HEK293T (cell line): Measurements from ENCODE around the gene WT1.

Source experiments
- CTCF ChIA-PET: fragments of 350-600 bp; formaldehyde crosslinking; extraction: SDS; loops from one replicate; lab custom pipeline; 2021; ENCODE audit warnings: antibody characterized with exemption, inconsistent platforms; lab: Yijun Ruan, JAX
- POLR2A ChIA-PET: fragments of 350-600 bp; formaldehyde crosslinking; extraction: SDS; loops from one replicate; lab custom pipeline; 2020; ENCODE audit warnings: antibody characterized with exemption, inconsistent platforms; lab: Yijun Ruan, JAX
- DNase-seq: peaks from one replicate; pipeline ENCODE4 v3.0.0; 2012; ENCODE audit warnings: mixed read lengths; ENCODE audit errors: extremely low spot score
- ARNT ChIP-seq: fragments of 450-650 bp; IDR thresholded peaks from 2 replicates; pipeline ENCODE4 v1.6.1; 2017; ENCODE audit warnings: mild to moderate bottlenecking
- BHLHE40 ChIP-seq: fragments of 450-650 bp; IDR thresholded peaks from 2 replicates; pipeline ENCODE4 v1.6.1; 2016; ENCODE audit warnings: mild to moderate bottlenecking, moderate library complexity, borderline replicate concordance
- CTBP1 ChIP-seq: fragments of 450-650 bp; IDR thresholded peaks from 2 replicates; pipeline ENCODE4 v1.6.1; 2016; ENCODE audit warnings: borderline replicate concordance
- ELF4 ChIP-seq: fragments of 450-650 bp; IDR thresholded peaks from 2 replicates; pipeline ENCODE4 v1.6.1; 2017; ENCODE audit warnings: antibody characterized with exemption
- FOXA1 ChIP-seq: fragments of 450-650 bp; IDR thresholded peaks from 2 replicates; pipeline ENCODE4 v1.6.1; 2016; ENCODE audit warnings: mild to moderate bottlenecking
- FOXK2 ChIP-seq: fragments of 450-650 bp; IDR thresholded peaks from 2 replicates; pipeline ENCODE4 v1.6.1; 2016; ENCODE audit warnings: mild to moderate bottlenecking
- FOXM1 ChIP-seq: fragments of 450-650 bp; IDR thresholded peaks from 2 replicates; pipeline ENCODE4 v1.6.1; 2017; ENCODE audit warnings: mild to moderate bottlenecking, borderline replicate concordance
- HDGF ChIP-seq: fragments of 450-650 bp; IDR thresholded peaks from 2 replicates; pipeline ENCODE4 v1.6.1; 2017; ENCODE audit warnings: antibody characterized with exemption, borderline replicate concordance
- L3MBTL2 ChIP-seq: fragments of 450-650 bp; conservative IDR thresholded peaks from 2 replicates; pipeline ENCODE4 v1.6.1; 2016; ENCODE audit warnings: mild to moderate bottlenecking
- LEF1 ChIP-seq: fragments of 450-650 bp; IDR thresholded peaks from 2 replicates; pipeline ENCODE4 v1.6.1; 2017; ENCODE audit warnings: mild to moderate bottlenecking, borderline replicate concordance
- NFRKB ChIP-seq: fragments of 450-650 bp; IDR thresholded peaks from 2 replicates; pipeline ENCODE4 v1.6.1; 2016; ENCODE audit warnings: mild to moderate bottlenecking, moderate library complexity
- SP1 ChIP-seq: fragments of 450-650 bp; IDR thresholded peaks from 2 replicates; pipeline ENCODE4 v1.6.1; 2017
- SUZ12 ChIP-seq: fragments of 450-650 bp; IDR thresholded peaks from 2 replicates; pipeline ENCODE4 v1.6.1; 2016; ENCODE audit warnings: mild to moderate bottlenecking
- TARDBP ChIP-seq: fragments of 450-650 bp; IDR thresholded peaks from 2 replicates; pipeline ENCODE4 v1.6.1; 2016
- ZNF384 ChIP-seq: fragments of 450-650 bp; IDR thresholded peaks from 2 replicates; pipeline ENCODE4 v1.6.1; 2016
- TF ChIP-seq, protein P1 (sequence below): fragments of 450-650 bp; IDR thresholded peaks from 2 replicates; pipeline ENCODE4 v1.6.1; 2016

The WT1 gene

DNA sequence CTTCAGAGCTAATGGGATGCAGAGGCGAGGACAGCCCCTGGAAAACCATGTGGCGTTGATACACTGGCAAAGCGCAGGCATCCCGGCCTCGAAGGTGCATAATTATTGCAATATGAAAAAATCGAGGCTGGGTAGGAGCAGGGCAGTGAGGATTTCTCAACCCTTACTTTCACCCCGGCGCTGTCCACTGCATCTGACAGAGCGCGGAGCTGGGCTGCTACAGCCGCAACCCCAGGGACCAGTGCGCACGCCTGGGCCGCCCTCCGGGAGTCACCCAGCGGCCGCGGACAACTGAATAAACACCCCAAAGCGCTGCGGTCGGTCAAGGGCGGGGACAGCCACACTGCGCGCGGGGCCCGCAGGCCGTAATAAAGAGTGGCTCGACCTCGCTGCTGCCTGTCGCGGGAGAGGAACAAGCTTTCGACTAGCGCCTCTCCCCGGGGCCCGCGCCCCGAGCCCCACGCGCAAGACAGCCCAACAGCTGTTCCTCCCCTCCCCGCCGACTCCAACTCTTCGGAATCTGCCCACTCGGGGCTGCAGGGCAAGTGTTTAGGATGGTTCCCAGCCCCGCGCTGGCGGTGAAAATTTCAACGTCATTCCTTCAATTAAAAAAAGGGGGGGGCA is 3.6 kb upstream of the WT1 start:
- TF ChIP-seq SP1 (no peak), FOXA1 (no peak), ARNT (no peak)
- ChIA-PET CTCF (interaction anchor here (1.1 to 1.2 kb wide), 2 partner anchors 9 to 352 kb away, joined by 3 read pairs; no protein-coding TSS in a partner anchor), POLR2A (no interaction called here)
- DNase-seq: no peak

- CTCF ChIA-PET: interaction anchor here (1.1 to 1.2 kb wide), 2 partner anchors 9 to 353 kb away, joined by 3 read pairs; no protein-coding TSS in a partner anchor
- no peak for DNase-seq
- TF ChIP-seq FOXK2 (no peak), NFRKB (no peak), FOXM1 (no peak), CTBP1 (no peak), ARNT (no peak), LEF1 (no peak), TARDBP (no peak), BHLHE40 (no peak), ELF4 (no peak), HDGF (no peak), L3MBTL2 (no peak), SUZ12 (no peak), ZNF384 (no peak), FOXA1 (no peak)
- POLR2A ChIA-PET: no interaction called here
Measured at GRCh38 chr11:32438346-32438865, 3.1 kb upstream of the WT1 start.

- ChIA-PET POLR2A (no interaction called here), CTCF (no interaction called here)
- no peak for DNase-seq
- no peak for TF ChIP-seq ARNT
- TF ChIP-seq TARDBP: no peak
- TF ChIP-seq SUZ12: no peak
- no peak for TF ChIP-seq L3MBTL2
- TF ChIP-seq ELF4: no peak
- no peak for TF ChIP-seq CTBP1
- no peak for TF ChIP-seq NFRKB
- TF ChIP-seq ZNF384: no peak
Measured at GRCh38 chr11:32437495-32438345, 2.4 kb upstream of the WT1 start.

DNA sequence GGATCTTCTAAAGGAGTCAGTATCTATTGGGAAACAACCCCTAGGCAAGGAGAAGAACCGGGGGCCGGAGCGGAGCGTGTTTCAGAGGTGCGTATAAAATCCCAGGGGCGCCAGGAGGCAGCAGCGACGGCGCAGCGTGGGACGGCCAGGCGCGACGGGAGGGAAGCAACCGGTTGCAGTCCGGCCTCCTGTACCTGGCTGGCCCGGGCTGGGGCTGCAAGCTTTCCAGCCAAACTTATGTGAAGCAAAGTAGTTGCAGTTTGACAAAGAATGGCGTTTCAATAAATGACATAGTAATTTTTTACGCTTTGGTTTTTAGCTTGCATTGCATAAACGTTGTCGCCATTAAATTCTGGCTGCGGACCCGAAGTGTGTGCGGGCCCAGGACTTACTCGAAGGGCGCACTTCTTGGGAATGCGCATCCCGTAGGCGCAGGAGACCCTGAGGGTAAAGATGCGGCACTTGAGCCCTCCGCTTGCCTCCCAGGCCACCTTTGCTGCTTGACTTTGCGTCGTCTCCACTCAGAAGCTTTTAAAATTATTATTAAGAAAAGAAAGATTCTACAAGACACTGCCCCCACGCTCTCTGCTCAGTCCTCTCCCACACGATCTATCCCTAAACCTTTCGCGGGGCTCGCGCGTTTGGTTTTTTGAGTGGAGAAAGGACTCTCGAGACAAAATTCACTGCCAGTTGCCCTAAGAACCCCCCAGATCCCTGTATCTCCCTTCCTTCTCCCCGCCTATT is 1.6 kb upstream of the WT1 start:
- no peak for DNase-seq
- TF ChIP-seq FOXA1 (no peak), ELF4 (no peak), ARNT (no peak), L3MBTL2 (no peak), FOXM1 (no peak), TARDBP (no peak), LEF1 (no peak), HDGF (no peak), FOXK2 (no peak), ZNF384 (no peak), CTBP1 (no peak), NFRKB (no peak), BHLHE40 (no peak), SUZ12 (no peak), SP1 (no peak)
- TF ChIP-seq, protein P1, sequence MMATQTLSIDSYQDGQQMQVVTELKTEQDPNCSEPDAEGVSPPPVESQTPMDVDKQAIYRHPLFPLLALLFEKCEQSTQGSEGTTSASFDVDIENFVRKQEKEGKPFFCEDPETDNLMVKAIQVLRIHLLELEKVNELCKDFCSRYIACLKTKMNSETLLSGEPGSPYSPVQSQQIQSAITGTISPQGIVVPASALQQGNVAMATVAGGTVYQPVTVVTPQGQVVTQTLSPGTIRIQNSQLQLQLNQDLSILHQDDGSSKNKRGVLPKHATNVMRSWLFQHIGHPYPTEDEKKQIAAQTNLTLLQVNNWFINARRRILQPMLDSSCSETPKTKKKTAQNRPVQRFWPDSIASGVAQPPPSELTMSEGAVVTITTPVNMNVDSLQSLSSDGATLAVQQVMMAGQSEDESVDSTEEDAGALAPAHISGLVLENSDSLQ: no peak
- ChIA-PET POLR2A (no interaction called here), CTCF (no interaction called here)

- DNase-seq: no peak
- TF ChIP-seq FOXK2: no peak
- TF ChIP-seq NFRKB: no peak
- no peak for TF ChIP-seq BHLHE40
- TF ChIP-seq HDGF: no peak
- no peak for TF ChIP-seq SP1
- TF ChIP-seq ZNF384: no peak
- TF ChIP-seq L3MBTL2: no peak; the same call in 1 of the 2 replicates
- TF ChIP-seq TARDBP: no peak
- no peak for TF ChIP-seq ARNT
- TF ChIP-seq LEF1: no peak
- TF ChIP-seq FOXA1: no peak
- no peak for TF ChIP-seq SUZ12
- TF ChIP-seq FOXM1: no peak
- TF ChIP-seq, protein P1: no peak
- TF ChIP-seq ELF4: no peak
- TF ChIP-seq CTBP1: no peak
- CTCF ChIA-PET: no interaction called here
- POLR2A ChIA-PET: interaction anchor here (0.9 to 1.4 kb wide), 2 partner anchors 147 to 345 kb away, joined by 3 to 4 read pairs; partner anchors contain the start of genes EIF3M and RCN1
Measured at GRCh38 chr11:32435942-32436750, 807 bp upstream of the WT1 start.
